Central memory CD4-positive, alpha-beta T cell (primary cell): Measurements from ENCODE around the gene SPDYC.
A peak's percentile ranks its signal among the peaks of the same experiment; 100 is the strongest.
"Not testable (repeated sequence)": the region's sequence is repeated elsewhere in the genome, so short reads cannot be mapped to it uniquely, and the experiment has no call there.

Experiments
- DNase-seq: peaks from one replicate; pipeline ENCODE4 v3.0.0; 2022

The SPDYC gene

GRCh38 chr11:65134240-65134951, 35.6 kb upstream of the SPDYC start, which contains the start of gene SYVN1:
Gene SYVN1, minus strand, starts transcription at chr11:65134519. Its CDS starts 918 bp downstream, at chr11:65133601.
- DNase-seq = peak; percentile 92

- peak; percentile 92 for DNase-seq
Observed at GRCh38 chr11:65134952-65135632, 34.9 kb upstream of the SPDYC start.

GRCh38 chr11:65135633-65136145, 34.3 kb upstream of the SPDYC start:
- no peak for DNase-seq

- DNase-seq = no peak
Observed at GRCh38 chr11:65136515-65137096, 33.4 kb upstream of the SPDYC start.

GRCh38 chr11:65141896-65142494, 28.0 kb upstream of the SPDYC start:
- no peak for DNase-seq

GRCh38 chr11:65147352-65148075, 22.5 kb upstream of the SPDYC start:
- no peak for DNase-seq

GRCh38 chr11:65148657-65149056, 21.4 kb upstream of the SPDYC start:
- DNase-seq = no peak

GRCh38 chr11:65150131-65150508, 19.9 kb upstream of the SPDYC start:
- not testable (repeated sequence) for DNase-seq

GRCh38 chr11:65150509-65151299, 19.3 kb upstream of the SPDYC start:
- DNase-seq = no peak

- no peak for DNase-seq
Observed at GRCh38 chr11:65151331-65151899, 18.6 kb upstream of the SPDYC start.

- DNase-seq = no peak
Observed at GRCh38 chr11:65152122-65152521, 17.9 kb upstream of the SPDYC start.

- DNase-seq = no peak
Observed at GRCh38 chr11:65156256-65156655, 13.8 kb upstream of the SPDYC start.

GRCh38 chr11:65156926-65157325, 13.1 kb upstream of the SPDYC start:
- no peak for DNase-seq

- DNase-seq = no peak
Observed at GRCh38 chr11:65157336-65157735, 12.7 kb upstream of the SPDYC start.

GRCh38 chr11:65159012-65159411, 11.0 kb upstream of the SPDYC start:
- no peak for DNase-seq

- no peak for DNase-seq
Observed at GRCh38 chr11:65160643-65161042, 9.4 kb upstream of the SPDYC start.

GRCh38 chr11:65163684-65164083, 6.3 kb upstream of the SPDYC start:
- no peak for DNase-seq

GRCh38 chr11:65165410-65166317, 4.4 kb upstream of the SPDYC start:
- DNase-seq = no peak

- DNase-seq = no peak
Observed at GRCh38 chr11:65166893-65167292, 3.1 kb upstream of the SPDYC start.

- no peak for DNase-seq
Observed at GRCh38 chr11:65167656-65168055, 2.4 kb upstream of the SPDYC start.
